HG02870 (cell line): ENCODE data around the gene PAAF1.
"Not testable (repeated sequence)": the region's sequence is repeated elsewhere in the genome, so short reads cannot be mapped to it uniquely, and the experiment has no call there.

ENCODE experiments used
- ATAC-seq: cut with Tn5 transposase; IDR thresholded peaks from one replicate; pipeline ENCODE4 v1.9.1; 2021; ENCODE audit warnings: mild to moderate bottlenecking, moderate library complexity; ENCODE audit not compliant: unreplicated experiment

The PAAF1 gene

GRCh38 chr11:73880449-73880848 is 3.6 kb downstream of the PAAF1 start:
- not testable (repeated sequence) for ATAC-seq

GRCh38 chr11:73883856-73884255 is 7.1 kb downstream of the PAAF1 start:
- ATAC-seq: no peak

GRCh38 chr11:73888244-73888643 is 11.4 kb downstream of the PAAF1 start:
- no peak for ATAC-seq

- ATAC-seq: no peak
These were observed 12.2 kb downstream of the PAAF1 start for GRCh38 chr11:73889019-73889418.

GRCh38 chr11:73889536-73889935 is 12.7 kb downstream of the PAAF1 start:
- ATAC-seq: no peak

GRCh38 chr11:73893041-73893440 is 16.2 kb downstream of the PAAF1 start:
- ATAC-seq: no peak

- no peak for ATAC-seq
These were observed 18.0 kb downstream of the PAAF1 start for GRCh38 chr11:73894725-73895335.

GRCh38 chr11:73902303-73902702 is 25.5 kb downstream of the PAAF1 start:
- ATAC-seq: no peak

- no peak for ATAC-seq
These were observed 30.4 kb downstream of the PAAF1 start for GRCh38 chr11:73907191-73907590.

- ATAC-seq: no peak
These were observed 35.2 kb downstream of the PAAF1 start for GRCh38 chr11:73912026-73912425.

- no peak for ATAC-seq
These were observed 36.7 kb downstream of the PAAF1 start for GRCh38 chr11:73913472-73913871.

GRCh38 chr11:73914284-73914683 is 37.5 kb downstream of the PAAF1 start:
- ATAC-seq: no peak

- no peak for ATAC-seq
These were observed 39.6 kb downstream of the PAAF1 start for GRCh38 chr11:73916435-73916834.

GRCh38 chr11:73921180-73921579 is 44.4 kb downstream of the PAAF1 start:
- ATAC-seq: no peak

- ATAC-seq: no peak
These were observed 52.6 kb downstream of the PAAF1 start for GRCh38 chr11:73929388-73929787.

GRCh38 chr11:73931039-73931645 is 54.3 kb downstream of the PAAF1 start:
- ATAC-seq: no peak

- no peak for ATAC-seq
These were observed 55.2 kb downstream of the PAAF1 start for GRCh38 chr11:73931951-73932350.

- no peak for ATAC-seq
These were observed 56.0 kb downstream of the PAAF1 start for GRCh38 chr11:73932781-73933180.

- ATAC-seq: not testable (repeated sequence)
These were observed 59.2 kb downstream of the PAAF1 start for GRCh38 chr11:73936047-73936446.

GRCh38 chr11:73939096-73939495 is 62.3 kb downstream of the PAAF1 start:
- no peak for ATAC-seq

- ATAC-seq: no peak
These were observed 64.2 kb downstream of the PAAF1 start for GRCh38 chr11:73940801-73941570.

GRCh38 chr11:73942010-73942409 is 65.2 kb downstream of the PAAF1 start:
- ATAC-seq: no peak
